GM19025 (cell line): ENCODE data around the gene KLHDC2.
"Not testable (repeated sequence)": the region's sequence is repeated elsewhere in the genome, so short reads cannot be mapped to it uniquely, and the experiment has no call there.

Source experiments
- ATAC-seq: cut with Tn5 transposase; IDR thresholded peaks from one replicate; pipeline ENCODE4 v1.9.1; 2021; ENCODE audit warnings: mild to moderate bottlenecking, low read depth, moderate library complexity; ENCODE audit not compliant: unreplicated experiment

Gene KLHDC2, protein sequence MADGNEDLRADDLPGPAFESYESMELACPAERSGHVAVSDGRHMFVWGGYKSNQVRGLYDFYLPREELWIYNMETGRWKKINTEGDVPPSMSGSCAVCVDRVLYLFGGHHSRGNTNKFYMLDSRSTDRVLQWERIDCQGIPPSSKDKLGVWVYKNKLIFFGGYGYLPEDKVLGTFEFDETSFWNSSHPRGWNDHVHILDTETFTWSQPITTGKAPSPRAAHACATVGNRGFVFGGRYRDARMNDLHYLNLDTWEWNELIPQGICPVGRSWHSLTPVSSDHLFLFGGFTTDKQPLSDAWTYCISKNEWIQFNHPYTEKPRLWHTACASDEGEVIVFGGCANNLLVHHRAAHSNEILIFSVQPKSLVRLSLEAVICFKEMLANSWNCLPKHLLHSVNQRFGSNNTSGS

GRCh38 chr14:49767571-49768300, at the start of gene KLHDC2:
TSS of gene KLHDC2 (plus strand) at chr14:49768153. CDS start at chr14:49768469, 316 bp downstream.
- peak; percentile 92 for ATAC-seq

- no peak for ATAC-seq
These were observed 47.2 kb upstream of the KLHDC2 start for GRCh38 chr14:49720744-49721143.

GRCh38 chr14:49721733-49722435, 46.1 kb upstream of the KLHDC2 start:
- not testable (repeated sequence) for ATAC-seq

- no peak for ATAC-seq
These were observed 40.8 kb upstream of the KLHDC2 start for GRCh38 chr14:49727171-49727570.

DNA sequence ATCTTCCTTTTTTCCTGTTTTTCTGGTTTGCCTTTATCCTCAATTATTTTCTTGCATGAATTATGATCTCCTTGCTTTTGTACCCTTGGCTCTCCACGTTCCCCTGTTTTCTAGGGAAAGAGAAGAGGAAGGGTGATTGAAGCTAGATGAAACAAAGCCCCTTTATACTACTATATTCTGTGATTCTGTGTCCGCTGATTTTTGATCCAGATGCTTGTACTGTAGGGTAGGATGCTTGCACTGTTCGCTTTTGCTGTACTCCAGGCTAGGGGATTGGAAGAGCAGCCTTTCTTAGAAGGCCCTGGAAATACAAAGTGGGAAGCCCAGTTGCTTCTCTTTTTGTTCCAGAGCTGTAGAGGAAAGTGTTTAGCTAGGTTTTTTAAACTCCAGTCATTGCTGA, 35.1 kb upstream of the KLHDC2 start:
- no peak for ATAC-seq

GRCh38 chr14:49733836-49734235, 34.1 kb upstream of the KLHDC2 start:
- ATAC-seq, result no peak

DNA sequence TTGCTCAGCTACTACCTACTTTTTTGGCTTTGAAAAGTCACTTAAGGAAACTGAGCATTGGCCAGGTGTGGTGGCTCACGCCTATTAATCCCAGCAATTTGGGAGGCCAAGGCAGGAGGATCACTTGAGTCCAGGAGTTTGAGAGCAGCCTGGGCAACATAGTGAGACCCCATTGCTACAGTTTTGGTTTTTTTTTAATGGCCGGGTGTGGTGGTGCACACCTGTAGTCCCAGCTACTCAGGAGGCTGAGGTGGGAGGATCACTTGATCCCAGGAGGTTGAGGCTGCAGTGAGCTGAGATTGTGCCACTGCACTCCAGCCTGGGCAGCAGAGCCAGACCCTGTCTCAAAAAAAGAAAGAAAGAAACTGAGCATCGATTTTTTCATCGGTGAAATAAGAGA, 32.3 kb upstream of the KLHDC2 start:
- ATAC-seq, result not testable (repeated sequence)

GRCh38 chr14:49745191-49745590, 22.8 kb upstream of the KLHDC2 start:
- no peak for ATAC-seq

GRCh38 chr14:49746476-49746875, 21.5 kb upstream of the KLHDC2 start:
- not testable (repeated sequence) for ATAC-seq

- no peak for ATAC-seq
These were observed 13.3 kb upstream of the KLHDC2 start for GRCh38 chr14:49754570-49755097.

DNA sequence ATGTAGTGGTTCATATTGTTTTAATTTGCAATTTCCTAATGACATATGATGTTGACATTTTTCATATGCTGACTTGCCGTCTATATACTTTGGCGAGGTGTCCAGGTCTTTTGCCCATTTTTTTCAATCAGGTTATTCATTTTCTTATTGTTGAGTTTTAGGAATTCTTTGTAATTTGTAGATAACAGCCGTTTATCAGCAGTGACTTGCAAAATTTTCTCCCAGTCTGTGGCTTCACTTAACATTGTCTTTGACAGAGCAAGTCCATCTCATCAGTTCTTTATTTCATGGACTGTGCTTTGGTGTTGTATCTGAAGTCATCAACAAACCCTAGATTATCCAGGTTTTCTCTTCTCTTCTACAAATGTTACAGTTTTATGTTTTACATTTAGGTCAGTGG, 12.6 kb upstream of the KLHDC2 start:
- no peak for ATAC-seq

DNA sequence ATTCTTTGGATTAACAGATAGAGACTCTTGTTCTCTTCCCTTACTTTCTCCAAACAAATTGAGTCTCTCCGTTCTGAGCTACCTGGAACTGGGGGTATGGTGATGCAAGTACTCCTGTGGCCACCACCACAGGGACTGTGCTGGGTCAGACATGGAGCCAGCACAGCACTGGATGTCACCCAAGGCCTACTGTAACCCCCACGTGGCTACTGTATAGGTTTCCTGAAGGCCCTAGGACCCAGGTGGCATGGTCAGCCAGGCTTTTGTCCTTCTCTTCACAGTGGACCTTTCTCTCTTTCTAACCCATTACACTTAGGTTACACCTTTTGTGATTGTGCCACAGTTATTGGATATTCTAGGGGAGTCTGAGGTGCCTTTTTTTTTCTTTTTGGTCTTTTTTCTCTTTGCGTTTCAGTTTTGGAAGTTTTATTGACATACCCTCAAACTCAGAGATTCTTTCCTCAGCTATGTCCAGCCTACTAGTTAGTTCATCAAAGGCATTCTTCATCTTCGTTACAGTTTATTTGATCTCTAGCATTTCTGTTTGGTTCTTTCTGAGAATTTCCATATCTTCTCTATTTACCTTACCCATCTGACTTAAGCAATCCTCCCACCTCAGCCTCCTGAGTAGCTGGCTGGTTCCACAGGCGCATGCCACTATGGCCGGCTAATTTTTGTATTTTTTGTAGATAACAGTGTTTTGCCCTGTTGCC, 6.0 kb upstream of the KLHDC2 start:
- no peak for ATAC-seq

DNA sequence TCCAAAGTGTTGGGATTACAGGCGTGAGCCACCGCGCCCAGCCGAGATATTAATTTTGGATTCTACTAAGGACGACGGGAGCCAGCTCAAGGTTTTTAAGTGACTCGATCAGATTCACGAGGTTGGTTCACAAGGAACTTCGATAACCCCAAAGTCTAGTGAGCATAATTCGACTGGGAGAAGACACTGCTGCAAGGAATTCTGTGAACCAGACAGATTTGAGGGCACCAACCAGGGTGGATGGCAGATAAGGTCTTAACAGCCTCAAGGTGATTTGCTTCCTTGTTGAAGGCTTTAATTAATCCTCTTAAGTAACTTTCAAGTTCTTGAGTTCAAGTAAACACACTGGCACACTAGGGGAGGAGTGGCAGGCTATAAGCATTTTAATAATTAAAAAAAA, 1.1 kb upstream of the KLHDC2 start:
- no peak for ATAC-seq

GRCh38 chr14:49767270-49767570, 733 bp upstream of the KLHDC2 start:
- ATAC-seq, result no peak

DNA sequence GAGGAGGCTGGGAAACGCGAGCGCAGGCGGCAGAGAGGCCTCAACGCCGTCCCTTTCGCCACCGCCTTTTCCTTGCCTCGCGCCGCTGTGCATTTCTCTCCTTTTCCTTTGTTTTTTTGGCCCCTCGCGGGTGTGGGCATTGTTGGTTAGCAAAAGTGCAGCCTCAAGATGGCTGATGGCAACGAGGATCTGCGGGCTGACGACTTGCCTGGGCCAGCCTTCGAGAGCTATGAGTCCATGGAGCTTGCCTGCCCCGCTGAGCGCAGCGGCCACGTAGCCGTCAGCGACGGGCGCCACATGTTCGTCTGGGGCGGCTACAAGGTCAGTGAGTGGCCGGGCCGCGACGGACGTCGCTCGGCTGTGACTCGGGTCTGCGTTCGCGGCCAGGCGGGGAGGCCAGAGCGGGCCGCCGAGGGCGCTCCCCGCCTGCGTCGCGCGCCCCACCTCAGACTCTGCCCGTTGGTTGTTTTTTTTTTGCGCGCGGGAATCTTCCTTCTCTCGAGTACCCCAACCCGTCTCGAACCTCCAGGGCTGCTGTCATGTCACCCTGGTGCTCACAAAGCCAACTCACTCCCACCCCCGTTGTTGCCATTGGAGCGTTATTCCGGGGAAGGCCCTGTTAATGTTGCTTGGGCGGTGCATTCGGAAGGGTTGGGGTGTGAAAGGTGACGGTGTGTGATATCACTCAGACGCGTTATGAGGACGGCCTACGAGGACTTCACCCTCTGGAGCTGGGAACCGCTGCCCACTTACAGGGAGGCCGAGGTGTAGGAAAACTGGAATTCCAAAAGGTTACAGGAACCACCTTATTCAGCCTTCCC, 558 bp downstream of the KLHDC2 start:
- peak; percentile 6 for ATAC-seq

GRCh38 chr14:49769171-49769570, 1.2 kb downstream of the KLHDC2 start:
- no peak for ATAC-seq

DNA sequence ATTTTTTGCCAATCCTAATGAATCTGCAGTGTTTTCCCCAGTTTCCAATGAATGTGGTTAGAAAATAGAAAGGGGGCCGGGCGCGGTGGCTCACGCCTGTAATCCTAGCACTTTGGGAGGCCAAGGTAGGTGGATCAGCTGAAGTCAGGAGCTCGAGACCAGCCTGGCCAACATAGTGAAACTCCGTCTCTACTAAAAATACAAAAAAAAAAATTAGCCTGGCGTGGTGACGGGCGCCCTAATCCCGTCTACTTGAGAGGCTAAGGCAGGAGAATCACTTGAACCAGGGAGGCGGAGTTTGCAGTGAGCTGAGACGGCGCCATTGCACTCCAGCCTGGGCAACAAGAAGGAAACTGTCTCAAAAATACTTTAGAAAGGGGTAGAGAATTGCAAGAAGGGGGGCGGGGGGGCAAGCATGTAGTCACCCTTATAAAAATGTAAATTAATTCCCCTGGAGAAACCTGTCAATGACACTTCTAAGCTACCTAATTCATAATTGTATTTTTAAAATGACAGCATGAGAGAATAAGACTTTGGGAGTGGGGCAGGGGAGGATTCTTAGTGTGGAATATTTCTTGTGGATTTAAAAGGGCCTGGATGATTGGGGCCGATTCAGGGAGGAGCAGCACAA, 1.7 kb downstream of the KLHDC2 start:
- no peak for ATAC-seq

- ATAC-seq, result no peak
These were observed 2.4 kb downstream of the KLHDC2 start for GRCh38 chr14:49770212-49770817.

GRCh38 chr14:49771691-49772090, 3.7 kb downstream of the KLHDC2 start:
- not testable (repeated sequence) for ATAC-seq
